ENCODE measurements around the gene ZNF217. TPM values are rescaled to one million over a fixed set of nuclear protein-coding genes. Genes with fewer than 3 reads are reported as not detected.
A peak's percentile ranks its signal among the peaks of the same experiment; 100 is the strongest.
"Not testable (repeated sequence)": the region's sequence is repeated elsewhere in the genome, so short reads cannot be mapped to it uniquely, and the experiment has no call there.

The ZNF217 gene
- total RNA-seq, 1 donor, result 65.8 TPM

GRCh38 chr20:53595742-53596141, 2.1 kb upstream of the ZNF217 start:
- H3K4me3 ChIP-seq (ENCODE audit: low read length); H3K27me3 ChIP-seq (ENCODE audit: insufficient read depth, low read length); H3K9me3 ChIP-seq (ENCODE audit: low read depth, low read length): not testable (repeated sequence)
- peaks cover 28% of the 10 kb centered on the region for H3K4me1 ChIP-seq (ENCODE audit: insufficient read depth, low read length)

GRCh38 chr20:53595018-53595378, 1.4 kb upstream of the ZNF217 start:
- H3K4me3 ChIP-seq (ENCODE audit: low read length), result peak overlapping the region; percentile 70
- no peaks in the 10 kb centered on the region for H3K9me3 ChIP-seq (ENCODE audit: low read depth, low read length)
- peaks cover 34% of the 10 kb centered on the region for H3K4me1 ChIP-seq (ENCODE audit: insufficient read depth, low read length)
- no peaks in the 10 kb centered on the region for H3K27me3 ChIP-seq (ENCODE audit: insufficient read depth, low read length)

- no peaks in the 10 kb centered on the region for H3K9me3 ChIP-seq (ENCODE audit: low read depth, low read length)
- peaks cover 41% of the 10 kb centered on the region for H3K4me1 ChIP-seq (ENCODE audit: insufficient read depth, low read length)
- no peaks in the 10 kb centered on the region for H3K27me3 ChIP-seq (ENCODE audit: insufficient read depth, low read length)
- peak overlapping the region; percentile 91 for H3K4me3 ChIP-seq (ENCODE audit: low read length)
Measured at GRCh38 chr20:53594068-53595017, 704 bp upstream of the ZNF217 start.

- no peaks in the 10 kb centered on the region for H3K9me3 ChIP-seq (ENCODE audit: low read depth, low read length)
- peaks cover 33% of the 10 kb centered on the region for H3K4me1 ChIP-seq (ENCODE audit: insufficient read depth, low read length)
- H3K4me3 ChIP-seq (ENCODE audit: low read length), result peak overlapping the region; percentile 91
- H3K27me3 ChIP-seq (ENCODE audit: insufficient read depth, low read length), result no peaks in the 10 kb centered on the region
Measured at GRCh38 chr20:53592992-53593465, 610 bp downstream of the ZNF217 start.

- H3K4me3 ChIP-seq (ENCODE audit: low read length), result peak overlapping the region; percentile 91
- peaks cover 32% of the 10 kb centered on the region for H3K4me1 ChIP-seq (ENCODE audit: insufficient read depth, low read length)
- not testable (repeated sequence) for H3K9me3 ChIP-seq (ENCODE audit: low read depth, low read length); H3K27me3 ChIP-seq (ENCODE audit: insufficient read depth, low read length)
Measured at GRCh38 chr20:53592454-53592991, 1.1 kb downstream of the ZNF217 start.

- Histone ChIP-seq H3K4me3 (ENCODE audit: low read length) (peak overlapping the region; percentile 91), H3K4me1 (ENCODE audit: insufficient read depth, low read length) (peaks cover 32% of the 10 kb centered on the region)
- not testable (repeated sequence) for H3K9me3 ChIP-seq (ENCODE audit: low read depth, low read length); H3K27me3 ChIP-seq (ENCODE audit: insufficient read depth, low read length)
Measured at GRCh38 chr20:53591941-53592441, 1.6 kb downstream of the ZNF217 start.

GRCh38 chr20:53591206-53591741, 2.4 kb downstream of the ZNF217 start:
- peaks cover 32% of the 10 kb centered on the region for H3K4me1 ChIP-seq (ENCODE audit: insufficient read depth, low read length)
- H3K4me3 ChIP-seq (ENCODE audit: low read length), result peak overlapping the region; percentile 91
- not testable (repeated sequence) for H3K9me3 ChIP-seq (ENCODE audit: low read depth, low read length); H3K27me3 ChIP-seq (ENCODE audit: insufficient read depth, low read length)

GRCh38 chr20:53590608-53591007, 3.0 kb downstream of the ZNF217 start:
- peak overlapping the region; percentile 91 for H3K4me3 ChIP-seq (ENCODE audit: low read length)
- not testable (repeated sequence) for H3K27me3 ChIP-seq (ENCODE audit: insufficient read depth, low read length); H3K9me3 ChIP-seq (ENCODE audit: low read depth, low read length)
- peaks cover 32% of the 10 kb centered on the region for H3K4me1 ChIP-seq (ENCODE audit: insufficient read depth, low read length)

- Histone ChIP-seq H3K4me3 (ENCODE audit: low read length) (peak overlapping the region; percentile 18), H3K4me1 (ENCODE audit: insufficient read depth, low read length) (peaks cover 37% of the 10 kb centered on the region)
- H3K27me3 ChIP-seq (ENCODE audit: insufficient read depth, low read length); H3K9me3 ChIP-seq (ENCODE audit: low read depth, low read length): not testable (repeated sequence)
Measured at GRCh38 chr20:53590122-53590521, 3.5 kb downstream of the ZNF217 start.

GRCh38 chr20:53589321-53590065, 4.1 kb downstream of the ZNF217 start:
- peaks cover 43% of the 10 kb centered on the region for H3K4me1 ChIP-seq (ENCODE audit: insufficient read depth, low read length)
- H3K27me3 ChIP-seq (ENCODE audit: insufficient read depth, low read length); H3K9me3 ChIP-seq (ENCODE audit: low read depth, low read length): not testable (repeated sequence)
- H3K4me3 ChIP-seq (ENCODE audit: low read length), result peak overlapping the region; percentile 18

GRCh38 chr20:53587157-53587703, 6.4 kb downstream of the ZNF217 start:
- H3K9me3 ChIP-seq (ENCODE audit: low read depth, low read length); H3K4me3 ChIP-seq (ENCODE audit: low read length); H3K27me3 ChIP-seq (ENCODE audit: insufficient read depth, low read length): not testable (repeated sequence)
- peaks cover 64% of the 10 kb centered on the region for H3K4me1 ChIP-seq (ENCODE audit: insufficient read depth, low read length)

GRCh38 chr20:53586640-53587039, 7.0 kb downstream of the ZNF217 start:
- Histone ChIP-seq H3K4me3 (ENCODE audit: low read length) (no peak overlapping the region), H3K9me3 (ENCODE audit: low read depth, low read length) (no peaks in the 10 kb centered on the region), H3K27me3 (ENCODE audit: insufficient read depth, low read length) (no peaks in the 10 kb centered on the region), H3K4me1 (ENCODE audit: insufficient read depth, low read length) (peaks cover 69% of the 10 kb centered on the region)

GRCh38 chr20:53585910-53586309, 7.7 kb downstream of the ZNF217 start:
- not testable (repeated sequence) for H3K4me3 ChIP-seq (ENCODE audit: low read length); H3K27me3 ChIP-seq (ENCODE audit: insufficient read depth, low read length); H3K9me3 ChIP-seq (ENCODE audit: low read depth, low read length)
- peaks cover 77% of the 10 kb centered on the region for H3K4me1 ChIP-seq (ENCODE audit: insufficient read depth, low read length)

- H3K27me3 ChIP-seq (ENCODE audit: insufficient read depth, low read length); H3K4me3 ChIP-seq (ENCODE audit: low read length); H3K9me3 ChIP-seq (ENCODE audit: low read depth, low read length): not testable (repeated sequence)
- H3K4me1 ChIP-seq (ENCODE audit: insufficient read depth, low read length), result peaks cover 79% of the 10 kb centered on the region
Measured at GRCh38 chr20:53585004-53585569, 8.6 kb downstream of the ZNF217 start.

Measured in mononuclear cell (primary cell).